Measurements from ENCODE around the gene WDR55. TPM values are rescaled to one million over a fixed set of nuclear protein-coding genes. Genes with fewer than 3 reads are reported as not detected.

Gene WDR55
- total and polyA plus RNA-seq, 2 of the 8 experiments (the other 6 are each of a cell fraction or from before 2014, with no cell fraction given): 15.3 to 22.7 TPM

DNA sequence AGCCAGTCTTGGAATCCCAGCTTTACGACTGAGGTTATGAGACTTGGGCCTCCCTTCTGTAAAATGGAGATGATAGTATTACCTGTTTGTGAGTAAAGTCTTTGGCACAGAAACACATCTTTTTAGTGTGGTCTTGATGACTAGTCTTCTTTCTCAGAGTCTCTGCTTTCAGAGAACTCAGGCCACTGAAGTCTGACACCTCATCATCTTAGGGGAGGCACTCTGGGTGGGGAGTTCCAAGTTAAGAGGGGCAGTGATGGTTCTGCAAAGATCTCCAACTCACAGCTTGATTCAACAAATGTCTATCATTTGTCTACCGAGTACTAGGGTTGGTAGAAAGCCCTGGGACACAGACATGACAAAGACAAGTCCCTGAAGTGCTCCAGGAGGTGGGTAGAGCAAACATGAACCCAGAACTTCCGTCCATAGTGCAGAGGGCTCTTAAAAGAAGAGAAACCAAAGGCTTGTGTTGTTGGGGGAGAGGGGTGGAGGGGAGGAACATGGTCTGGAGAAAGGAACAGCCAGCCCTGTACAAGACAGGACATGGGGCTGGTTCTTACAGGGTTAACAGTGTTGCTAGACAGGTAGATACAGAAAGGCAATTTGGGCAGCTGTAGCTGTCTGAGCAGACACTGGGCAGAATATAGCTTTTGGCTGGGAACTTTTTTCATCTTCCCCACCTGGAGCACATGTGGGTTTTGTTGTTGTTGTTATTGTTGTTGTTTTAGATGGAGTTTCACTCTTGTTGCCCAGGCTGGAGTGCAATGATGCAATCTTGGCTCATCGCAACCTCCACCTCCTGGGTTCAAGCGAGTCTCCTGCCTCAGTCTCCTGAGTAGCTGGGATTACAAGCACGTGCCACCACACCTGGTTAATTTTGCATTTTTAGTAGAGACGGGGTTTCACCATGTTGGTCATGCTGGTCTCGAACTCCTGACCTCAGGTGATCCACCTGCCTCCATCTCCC is 29.1 kb upstream of the WDR55 start:
- no peak for FAIRE-seq
- H4K91ac ChIP-seq (replicated peaks; ENCODE audit: insufficient read length, low read length): no peak overlapping the region
- no peak overlapping the region for H3K14ac ChIP-seq (ENCODE audit: insufficient read length)
- H2BK5ac ChIP-seq (ENCODE audit: low read depth, low read length): no peak overlapping the region
- no peaks in the 10 kb centered on the region for H3K36me3 ChIP-seq (ENCODE audit: control insufficient read depth in 2 of 4, insufficient read depth in 4 of 4, low read length in 3 of 4)
- no peak overlapping the region for H2BK20ac ChIP-seq (ENCODE audit: low read length)
- H2AFZ ChIP-seq (ENCODE audit: low read length): no peak overlapping the region
- no peaks in the 10 kb centered on the region for H3K27me3 ChIP-seq (replicated peaks in 1 of 4; ENCODE audit: control insufficient read depth in 3 of 4, extremely low read depth in 1 of 4, insufficient read depth in 3 of 4, low read length in 3 of 4)
- no peak overlapping the region for H4K8ac ChIP-seq (ENCODE audit: extremely low read depth, insufficient read depth, low read length)
- H3K27ac ChIP-seq (ENCODE audit: low read depth, low read length): no peak overlapping the region
- 90% methylated on average over 8 of the region's 8 CpGs; no CpG with 5 or more reads in 1 of the 2 experiments for whole genome bisulfite sequencing, 2 experiments (ENCODE audit: extremely low coverage in 1 of 2, insufficient coverage in 1 of 2, insufficient read length in 1 of 2, insufficient replicate concordance in 2 of 2, low coverage in 1 of 2, low lambda C conversion rate in 2 of 2, missing lambda C conversion rate in 1 of 2)
- H2BK12ac ChIP-seq (ENCODE audit: low read depth, low read length): no peak overlapping the region
- no peak overlapping the region for H2BK120ac ChIP-seq (replicated peaks; ENCODE audit: low read depth, low read length)
- H3K79me2 ChIP-seq (ENCODE audit: control insufficient read depth in 1 of 2, insufficient read depth in 2 of 2, low read length in 2 of 2): peaks cover 0 to 5% of the 10 kb centered on the region in 2 experiments; a peak in 1 of 4 replicates
- ChIA-PET POLR2A (ENCODE audit: partially characterized antibody) (interaction anchor here (1.2 to 2.2 kb wide), 3 partner anchors 12 to 88 kb away, joined by 5 to 17 read pairs (median 12); partner anchors contain the start of genes EIF4EBP3, IK, NDUFA2 and SRA1), CTCF (ENCODE audit: partially characterized antibody) (interaction anchor here (0.6 to 3.1 kb wide), 19 partner anchors 10 to 263 kb away, joined by 3 to 12 read pairs (median 4); partner anchors contain the start of gene EIF4EBP3)
- no peak overlapping the region for H3K18ac ChIP-seq (ENCODE audit: extremely low read depth, low read length)
- no peaks in the 10 kb centered on the region; the same call in 1 of the 2 replicates for H3K79me1 ChIP-seq (ENCODE audit: low read depth, low read length)
- 0 out of 2 replicates have a peak overlapping the region, but pooled peaks have one; percentile 37 for H2BK15ac ChIP-seq (ENCODE audit: low read length)
- H2AK5ac ChIP-seq (ENCODE audit: low read depth, low read length): no peak overlapping the region
- H3K9me3 ChIP-seq (ENCODE audit: insufficient read depth in 2 of 2, low read depth in 1 of 2, low read length in 1 of 2): peaks cover 5 to 14% of the 10 kb centered on the region in 2 experiments; a peak in 3 of 4 replicates
- H4K5ac ChIP-seq (ENCODE audit: insufficient read length, low read depth, low read length): no peak overlapping the region
- H3K23ac ChIP-seq (ENCODE audit: insufficient read length): no peak overlapping the region
- no peak overlapping the region for H3K56ac ChIP-seq (replicated peaks; ENCODE audit: insufficient read length, low read depth, low read length)
- H4K20me1 ChIP-seq (replicated peaks in 1 of 2; ENCODE audit: control insufficient read depth in 1 of 2, insufficient read depth in 2 of 2, low read length in 2 of 2): no peaks in the 10 kb centered on the region
- DNase-seq (ENCODE audit: low read depth in 1 of 2, low spot score in 2 of 2): no peak
- no peak overlapping the region for H3K4ac ChIP-seq (replicated peaks; ENCODE audit: insufficient read length, low read depth, low read length)
- peaks cover 0 to 4% (median 3%) of the 10 kb centered on the region in 4 experiments; a peak in 4 of 7 replicates for H3K4me1 ChIP-seq (replicated peaks in 1 of 4; ENCODE audit: control insufficient read depth in 3 of 4, insufficient read depth in 4 of 4, low read length in 3 of 4)
- H3K4me2 ChIP-seq (ENCODE audit: insufficient read depth in 1 of 2, low read depth in 2 of 2, low read length in 2 of 2): no peak overlapping the region
- peaks cover 6% of the 10 kb centered on the region; the same call in 1 of the 2 replicates for H3K23me2 ChIP-seq (ENCODE audit: low read depth, low read length)
- no peak overlapping the region for H3K4me3 ChIP-seq (ENCODE audit: extremely low read depth in 1 of 4, insufficient read depth in 2 of 4, low read depth in 3 of 4, low read length in 4 of 4)
- no peak overlapping the region for H3K9ac ChIP-seq (replicated peaks in 1 of 4; ENCODE audit: extremely low read depth in 1 of 4, low read depth in 3 of 4, low read length in 3 of 4)
- TF ChIP-seq SIN3A (conservative IDR thresholded peaks at IDR 0.05 in 1 of 2, IDR thresholded peaks at IDR 0.05 in 1 of 2; ENCODE audit: low read depth in 1 of 2, low read length in 2 of 2) (no peak), HDAC2 (IDR thresholded peaks at IDR 0.05; ENCODE audit: borderline replicate concordance in 1 of 2, low read depth in 2 of 2, low read length in 2 of 2) (no peak), KDM1A (IDR thresholded peaks at IDR 0.05; ENCODE audit: borderline replicate concordance, low read length) (no peak), ZNF274 (IDR thresholded peaks at IDR 0.05; ENCODE audit: borderline replicate concordance, extremely low read depth, low read length) (no peak), TBP (IDR thresholded peaks at IDR 0.05; ENCODE audit: low read depth, low read length) (no peak), SP1 (IDR thresholded peaks at IDR 0.05; ENCODE audit: low read depth, low read length) (no peak), YY1 (IDR thresholded peaks at IDR 0.05; ENCODE audit: low read depth, low read length) (no peak), CREB1 (IDR thresholded peaks at IDR 0.05) (no peak), SRF (IDR thresholded peaks at IDR 0.05; ENCODE audit: low read depth, low read length) (no peak), E2F6 (IDR thresholded peaks at IDR 0.05) (no peak)

Measured in H1 (cell line).